GM12801 (cell line): ENCODE results near the gene FTO.

ENCODE experiments used
- CTCF ChIP-seq: IDR thresholded peaks from one replicate; pipeline ENCODE4 v1.5.1; 2011; ENCODE audit warnings: control low read depth; ENCODE audit not compliant: insufficient read length; ENCODE audit errors: extremely low read depth

The FTO gene

GRCh38 chr16:53852678-53853077, 148.7 kb downstream of the FTO start:
- TF ChIP-seq CTCF, result no peak

GRCh38 chr16:53855056-53855455, 151.1 kb downstream of the FTO start:
- TF ChIP-seq CTCF, result no peak

GRCh38 chr16:53855511-53855910, 151.6 kb downstream of the FTO start:
- no peak for TF ChIP-seq CTCF

- TF ChIP-seq CTCF, result no peak
Measured at GRCh38 chr16:53859995-53860540, 156.1 kb downstream of the FTO start.

GRCh38 chr16:53863861-53864260, 159.9 kb downstream of the FTO start:
- TF ChIP-seq CTCF, result no peak

GRCh38 chr16:53864819-53865493, 161.0 kb downstream of the FTO start:
- TF ChIP-seq CTCF, result no peak

GRCh38 chr16:53865494-53865863, 161.5 kb downstream of the FTO start:
- no peak for TF ChIP-seq CTCF

GRCh38 chr16:53866520-53866919, 162.6 kb downstream of the FTO start:
- no peak for TF ChIP-seq CTCF
